Fibroblast of lung (primary cell): Measurements from ENCODE around the gene KIZ.

ENCODE experiments used
- EZH2 ChIP-seq: IDR thresholded peaks from 2 replicates; pipeline ENCODE4 v1.5.1; 2012; ENCODE audit warnings: low read length, control low read depth, mild to moderate bottlenecking; ENCODE audit errors: missing control alignments
- TF ChIP-seq, protein P1 (sequence below), 2 donors: IDR thresholded peaks in 1 of 2; conservative IDR thresholded peaks in 1 of 2; 1 replicate in 1 of 2; 2 replicates in 1 of 2; pipeline ENCODE4 v1.5.1; 2011 to 2012; ENCODE audit warnings: low read length in 2 of 2, control low read depth in 1 of 2, inconsistent platforms in 1 of 2, low read depth in 1 of 2, mild to moderate bottlenecking in 1 of 2

DNA sequence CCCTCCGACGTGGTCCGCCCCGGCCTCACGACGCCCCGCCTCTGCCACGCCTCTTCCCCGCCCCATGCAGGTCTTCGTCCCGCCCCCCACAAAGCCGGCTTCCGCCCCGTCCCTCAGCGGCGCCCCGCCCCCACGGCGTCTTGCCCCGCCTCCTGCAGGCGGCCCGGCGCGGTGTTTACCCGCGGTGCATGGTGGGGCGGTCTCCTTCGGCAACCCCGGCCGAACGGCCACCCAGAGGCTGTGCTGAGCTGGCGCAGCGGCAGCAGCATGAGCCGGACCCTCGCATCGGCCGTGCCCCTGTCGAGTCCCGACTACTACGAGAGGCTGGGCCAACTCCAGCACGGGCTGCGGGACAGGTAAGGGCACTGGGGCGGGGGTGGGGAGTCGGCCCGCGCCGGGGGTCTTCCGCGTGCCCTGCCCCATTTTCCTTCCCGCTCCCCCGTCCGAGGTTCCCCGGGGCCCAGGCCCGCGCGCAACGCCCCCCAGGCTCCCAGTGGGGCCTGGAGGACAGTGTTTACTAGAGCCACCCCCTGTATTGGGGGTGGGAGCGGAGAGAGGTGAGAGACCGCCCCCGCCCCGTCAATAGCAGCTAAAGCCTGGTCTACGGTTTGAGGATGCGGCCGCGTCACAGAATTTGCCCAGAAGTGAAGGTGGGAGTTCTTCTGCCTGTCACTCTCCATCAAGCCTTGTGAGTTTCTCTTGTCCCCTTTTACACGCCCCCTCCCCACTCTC lies at the start of gene KIZ:
- TF ChIP-seq, protein P1, sequence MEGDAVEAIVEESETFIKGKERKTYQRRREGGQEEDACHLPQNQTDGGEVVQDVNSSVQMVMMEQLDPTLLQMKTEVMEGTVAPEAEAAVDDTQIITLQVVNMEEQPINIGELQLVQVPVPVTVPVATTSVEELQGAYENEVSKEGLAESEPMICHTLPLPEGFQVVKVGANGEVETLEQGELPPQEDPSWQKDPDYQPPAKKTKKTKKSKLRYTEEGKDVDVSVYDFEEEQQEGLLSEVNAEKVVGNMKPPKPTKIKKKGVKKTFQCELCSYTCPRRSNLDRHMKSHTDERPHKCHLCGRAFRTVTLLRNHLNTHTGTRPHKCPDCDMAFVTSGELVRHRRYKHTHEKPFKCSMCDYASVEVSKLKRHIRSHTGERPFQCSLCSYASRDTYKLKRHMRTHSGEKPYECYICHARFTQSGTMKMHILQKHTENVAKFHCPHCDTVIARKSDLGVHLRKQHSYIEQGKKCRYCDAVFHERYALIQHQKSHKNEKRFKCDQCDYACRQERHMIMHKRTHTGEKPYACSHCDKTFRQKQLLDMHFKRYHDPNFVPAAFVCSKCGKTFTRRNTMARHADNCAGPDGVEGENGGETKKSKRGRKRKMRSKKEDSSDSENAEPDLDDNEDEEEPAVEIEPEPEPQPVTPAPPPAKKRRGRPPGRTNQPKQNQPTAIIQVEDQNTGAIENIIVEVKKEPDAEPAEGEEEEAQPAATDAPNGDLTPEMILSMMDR (conservative IDR thresholded peaks at IDR 0.05 in 1 of 2, IDR thresholded peaks at IDR 0.05 in 1 of 2; ENCODE audit: low read depth in 1 of 2, low read length in 2 of 2): peak; percentile 5 to 18
- no peak for TF ChIP-seq EZH2
